Measurements from ENCODE around the gene EPS8L2. TPM values are rescaled to one million over a fixed set of nuclear protein-coding genes. Genes with fewer than 3 reads are reported as not detected.

The EPS8L2 gene
- total RNA-seq, 1 experiment from 2014 or later: 38.3 TPM

- DNase-seq (ENCODE audit: low read depth): peak; percentile 53
These were observed 69.0 kb downstream of the EPS8L2 start for GRCh38 chr11:774873-775592.

DNA sequence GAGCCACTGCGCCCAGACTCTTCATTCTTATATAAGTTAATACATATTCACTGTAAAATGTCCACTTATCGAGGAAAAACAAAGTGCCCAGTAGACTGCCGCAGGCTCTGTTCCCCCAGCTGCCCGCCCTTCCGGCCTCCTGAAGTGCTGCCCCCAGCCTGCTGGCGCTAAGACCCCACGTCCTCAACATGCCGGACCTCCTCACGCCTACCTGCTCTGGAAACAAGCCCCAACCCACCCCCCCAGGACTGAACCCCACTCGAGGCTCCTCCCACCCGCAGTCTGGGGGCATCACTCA is 70.2 kb downstream of the EPS8L2 start:
- no peak for DNase-seq (ENCODE audit: low read depth)

GRCh38 chr11:776561-777287 is 70.7 kb downstream of the EPS8L2 start:
- peak; percentile 34 for DNase-seq (ENCODE audit: low read depth)

Other genes with a start within 250 kb of the EPS8L2 start
- gene RNH1, start 199.0 kb upstream of the EPS8L2 start, total RNA-seq (2014; rRNA removed; shearing (Covaris generic)): 218 and 240 TPM in 2 replicates
- 89.6 and 93.9 TPM in 2 replicates for gene HRAS, start 170.7 kb upstream of the EPS8L2 start, total RNA-seq (2014; rRNA removed; shearing (Covaris generic))
- gene LRRC56, start 168.7 kb upstream of the EPS8L2 start, total RNA-seq (2014; rRNA removed; shearing (Covaris generic)): not detected in 2 replicates
- 0.08 TPM in 1 of 2 replicates, not detected in the other for gene LMNTD2, start 145.5 kb upstream of the EPS8L2 start, total RNA-seq (2014; rRNA removed; shearing (Covaris generic))
- gene RASSF7, start 145.3 kb upstream of the EPS8L2 start, total RNA-seq (2014; rRNA removed; shearing (Covaris generic)): 17.5 and 18.8 TPM in 2 replicates
- gene PHRF1, start 129.8 kb upstream of the EPS8L2 start, total RNA-seq (2014; rRNA removed; shearing (Covaris generic)): 37.0 and 40.5 TPM in 2 replicates
- not detected in 2 replicates for gene IRF7, start 90.3 kb upstream of the EPS8L2 start, total RNA-seq (2014; rRNA removed; shearing (Covaris generic))
- not detected in 2 replicates for gene CDHR5, start 81.3 kb upstream of the EPS8L2 start, total RNA-seq (2014; rRNA removed; shearing (Covaris generic))
- gene SCT, start 79.0 kb upstream of the EPS8L2 start, total RNA-seq (2014; rRNA removed; shearing (Covaris generic)): not detected in 2 replicates
- gene DRD4, start 69.0 kb upstream of the EPS8L2 start, total RNA-seq (2014; rRNA removed; shearing (Covaris generic)): 0.31 and 0.50 TPM in 2 replicates
- 64.5 and 75.0 TPM in 2 replicates for gene DEAF1, start 11.0 kb upstream of the EPS8L2 start, total RNA-seq (2014; rRNA removed; shearing (Covaris generic))
- 23.6 and 27.9 TPM in 2 replicates for gene TMEM80, start 10.4 kb upstream of the EPS8L2 start, total RNA-seq (2014; rRNA removed; shearing (Covaris generic))
- 235 and 266 TPM in 2 replicates for gene TALDO1, start 41.2 kb downstream of the EPS8L2 start, total RNA-seq (2014; rRNA removed; shearing (Covaris generic))
- gene GATD1, start 71.3 kb downstream of the EPS8L2 start, total RNA-seq (2014; rRNA removed; shearing (Covaris generic)): 19.6 and 27.6 TPM in 2 replicates
- 0.53 and 1.0 TPM in 2 replicates for gene CEND1, start 83.9 kb downstream of the EPS8L2 start, total RNA-seq (2014; rRNA removed; shearing (Covaris generic))
- gene SLC25A22, start 92.0 kb downstream of the EPS8L2 start, total RNA-seq (2014; rRNA removed; shearing (Covaris generic)): 33.9 and 47.5 TPM in 2 replicates
- gene PIDD1, start 99.0 kb downstream of the EPS8L2 start, total RNA-seq (2014; rRNA removed; shearing (Covaris generic)): 7.4 and 12.3 TPM in 2 replicates
- gene RPLP2, start 103.7 kb downstream of the EPS8L2 start, total RNA-seq (2014; rRNA removed; shearing (Covaris generic)): 1,130 and 1,145 TPM in 2 replicates
- gene PNPLA2, start 112.7 kb downstream of the EPS8L2 start, total RNA-seq (2014; rRNA removed; shearing (Covaris generic)): 18.1 and 39.0 TPM in 2 replicates
- not detected in 2 replicates for gene CRACR2B, start 121.7 kb downstream of the EPS8L2 start, total RNA-seq (2014; rRNA removed; shearing (Covaris generic))
- 483 and 506 TPM in 2 replicates for gene CD151, start 126.7 kb downstream of the EPS8L2 start, total RNA-seq (2014; rRNA removed; shearing (Covaris generic))
- 537 and 672 TPM in 2 replicates for gene POLR2L, start 136.3 kb downstream of the EPS8L2 start, total RNA-seq (2014; rRNA removed; shearing (Covaris generic))
- 178 and 205 TPM in 2 replicates for gene TSPAN4, start 136.6 kb downstream of the EPS8L2 start, total RNA-seq (2014; rRNA removed; shearing (Covaris generic))
- 25.9 and 43.4 TPM in 2 replicates for gene CHID1, start 204.6 kb downstream of the EPS8L2 start, total RNA-seq (2014; rRNA removed; shearing (Covaris generic))
- 19.1 and 24.9 TPM in 2 replicates for gene AP2A2, start 219.6 kb downstream of the EPS8L2 start, total RNA-seq (2014; rRNA removed; shearing (Covaris generic))